ENCODE data around the gene CGN. TPM values are rescaled to one million over a fixed set of nuclear protein-coding genes. Genes with fewer than 3 reads are reported as not detected.
"Not testable (repeated sequence)": the region's sequence is repeated elsewhere in the genome, so short reads cannot be mapped to it uniquely, and the experiment has no call there.

Gene CGN
- total and polyA plus RNA-seq, 2 donors (not counting 1 experiment from before 2014, with no cell fraction given) = 0.22 to 0.81 TPM

DNA sequence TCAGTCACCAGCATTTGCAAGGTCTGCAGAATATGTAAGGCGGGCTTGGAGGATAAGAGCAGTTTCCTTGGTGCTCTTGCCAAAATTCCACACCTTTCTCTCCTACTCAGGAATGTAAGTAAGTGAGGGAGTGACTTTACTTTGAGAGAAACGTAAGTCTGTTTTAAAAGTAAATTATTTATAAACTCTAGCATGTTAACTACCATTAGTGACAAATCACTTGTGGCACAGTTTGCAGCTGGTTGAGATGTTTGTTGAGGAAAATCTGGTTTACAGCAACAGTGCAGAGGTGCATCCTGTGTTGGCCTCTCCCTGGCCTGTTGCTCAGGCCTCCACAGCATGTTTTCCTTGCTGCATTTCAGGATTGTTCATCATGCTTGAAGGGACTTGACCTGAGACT, 8.5 kb downstream of the CGN start:
- ChIA-PET POLR2A (interaction anchor here (0.6 kb wide), 1 partner anchor 60 kb away, joined by 3 read pairs; the partner anchor contains the start of gene POGZ), CTCF (interaction anchor here (0.6 to 0.7 kb wide), 2 partner anchors 77 to 161 kb away, joined by 3 to 5 read pairs; no protein-coding TSS in a partner anchor)
- ATAC-seq (ENCODE audit: low read depth) = no peak
- no peaks in the 10 kb centered on the region for H3K36me3 ChIP-seq (replicated peaks in 1 of 2; ENCODE audit: control extremely low read depth in 1 of 2, control insufficient read depth in 1 of 2, extremely low read depth in 1 of 2, insufficient read depth in 2 of 2, low read length in 1 of 2)
- no peak overlapping the region for H3K4me3 ChIP-seq (ENCODE audit: control extremely low read depth in 1 of 5, extremely low read depth in 1 of 5, insufficient read depth in 1 of 5, low read depth in 2 of 5, low read length in 4 of 5)
- H2AFZ ChIP-seq (ENCODE audit: insufficient read depth, low read depth, low read length, poor library complexity, severe bottlenecking) = no peak overlapping the region
- no peaks in the 10 kb centered on the region for H3K4me1 ChIP-seq (ENCODE audit: control insufficient read depth in 2 of 2, insufficient read depth in 2 of 2, low read length in 2 of 2)
- H3K27ac Mint-ChIP-seq = no peak overlapping the region
- no peaks in the 10 kb centered on the region for H3K27me3 Mint-ChIP-seq
- no peak for DNase-seq
- no peaks in the 10 kb centered on the region for H3K79me2 ChIP-seq (ENCODE audit: control insufficient read depth, insufficient read depth, low read length)
- no CpG with 5 or more reads among the region's 2 CpGs for WGBS (ENCODE audit: insufficient coverage)
- no peaks in the 10 kb centered on the region for H3K4me1 Mint-ChIP-seq
- H3K27me3 ChIP-seq (replicated peaks in 1 of 4; ENCODE audit: control extremely low read depth in 1 of 4, control insufficient read depth in 3 of 4, insufficient read depth in 4 of 4, low read length in 3 of 4) = no peaks in the 10 kb centered on the region
- no peaks in the 10 kb centered on the region for H3K9me3 Mint-ChIP-seq (ENCODE audit: insufficient read depth)
- H3K9ac ChIP-seq (ENCODE audit: low read length) = no peak overlapping the region
- no peaks in the 10 kb centered on the region for H3K9me3 ChIP-seq (ENCODE audit: control extremely low read depth in 1 of 3, control insufficient read depth in 2 of 3, insufficient read depth in 1 of 3, low read length in 2 of 3)
- TF ChIP-seq, protein P1, sequence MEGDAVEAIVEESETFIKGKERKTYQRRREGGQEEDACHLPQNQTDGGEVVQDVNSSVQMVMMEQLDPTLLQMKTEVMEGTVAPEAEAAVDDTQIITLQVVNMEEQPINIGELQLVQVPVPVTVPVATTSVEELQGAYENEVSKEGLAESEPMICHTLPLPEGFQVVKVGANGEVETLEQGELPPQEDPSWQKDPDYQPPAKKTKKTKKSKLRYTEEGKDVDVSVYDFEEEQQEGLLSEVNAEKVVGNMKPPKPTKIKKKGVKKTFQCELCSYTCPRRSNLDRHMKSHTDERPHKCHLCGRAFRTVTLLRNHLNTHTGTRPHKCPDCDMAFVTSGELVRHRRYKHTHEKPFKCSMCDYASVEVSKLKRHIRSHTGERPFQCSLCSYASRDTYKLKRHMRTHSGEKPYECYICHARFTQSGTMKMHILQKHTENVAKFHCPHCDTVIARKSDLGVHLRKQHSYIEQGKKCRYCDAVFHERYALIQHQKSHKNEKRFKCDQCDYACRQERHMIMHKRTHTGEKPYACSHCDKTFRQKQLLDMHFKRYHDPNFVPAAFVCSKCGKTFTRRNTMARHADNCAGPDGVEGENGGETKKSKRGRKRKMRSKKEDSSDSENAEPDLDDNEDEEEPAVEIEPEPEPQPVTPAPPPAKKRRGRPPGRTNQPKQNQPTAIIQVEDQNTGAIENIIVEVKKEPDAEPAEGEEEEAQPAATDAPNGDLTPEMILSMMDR (IDR thresholded peaks at IDR 0.05) = no peak
- no peak for TF ChIP-seq EZH2 (IDR thresholded peaks at IDR 0.05; ENCODE audit: borderline replicate concordance, insufficient read depth, low read depth, low read length, poor library complexity, severe bottlenecking)
- H3K27ac ChIP-seq (ENCODE audit: low read length in 2 of 2) = no peak overlapping the region
- no peaks in the 10 kb centered on the region for H4K20me1 ChIP-seq (ENCODE audit: control insufficient read depth, insufficient read depth, low read length, poor library complexity, severe bottlenecking)
- no peak overlapping the region for H3K4me2 ChIP-seq (replicated peaks; ENCODE audit: low read depth, low read length, poor library complexity, severe bottlenecking)
- H3K4me3 Mint-ChIP-seq = no peak overlapping the region
- intact Hi-C loops (cut with micrococcal nuclease) = no loop called here

DNA sequence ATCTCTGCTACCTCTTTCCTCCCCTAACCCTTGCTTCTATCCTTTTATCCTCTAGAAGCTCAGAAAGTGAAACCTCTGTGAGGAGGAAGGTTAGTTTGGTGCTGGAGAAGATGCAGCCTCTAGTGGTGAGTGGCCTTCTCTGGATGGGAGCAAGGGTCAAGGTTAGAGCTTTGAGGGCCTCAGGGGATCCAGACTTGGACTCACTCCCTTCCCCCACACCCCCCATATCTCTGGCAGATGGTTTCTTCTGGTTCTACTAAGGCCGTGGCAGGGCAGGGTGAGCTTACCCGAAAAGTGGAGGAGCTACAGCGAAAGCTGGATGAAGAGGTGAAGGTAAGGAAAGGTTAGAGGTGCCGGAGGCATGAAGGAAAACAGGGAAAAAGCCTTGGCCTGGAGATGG, 9.2 kb downstream of the CGN start:
- no peaks in the 10 kb centered on the region for H3K4me1 Mint-ChIP-seq
- H3K4me3 Mint-ChIP-seq = no peak overlapping the region
- H3K4me2 ChIP-seq (replicated peaks; ENCODE audit: low read depth, low read length, poor library complexity, severe bottlenecking) = no peak overlapping the region
- no peak overlapping the region for H2AFZ ChIP-seq (ENCODE audit: insufficient read depth, low read depth, low read length, poor library complexity, severe bottlenecking)
- no peak overlapping the region for H3K9ac ChIP-seq (ENCODE audit: low read length)
- DNase-seq (no peak), ATAC-seq (ENCODE audit: low read depth) (no peak)
- ChIA-PET POLR2A (interaction anchor here (0.6 kb wide), 1 partner anchor 61 kb away, joined by 3 read pairs; the partner anchor contains the start of gene POGZ), CTCF (interaction anchor here (0.6 to 1.0 kb wide), 4 partner anchors 9 to 160 kb away, joined by 3 to 5 read pairs (median 3); partner anchors contain the start of gene CGN)
- no peaks in the 10 kb centered on the region for H3K79me2 ChIP-seq (ENCODE audit: control insufficient read depth, insufficient read depth, low read length)
- H3K36me3 ChIP-seq (replicated peaks in 1 of 2; ENCODE audit: control extremely low read depth in 1 of 2, control insufficient read depth in 1 of 2, extremely low read depth in 1 of 2, insufficient read depth in 2 of 2, low read length in 1 of 2) = no peaks in the 10 kb centered on the region
- no peaks in the 10 kb centered on the region for H3K9me3 ChIP-seq (ENCODE audit: control extremely low read depth in 1 of 3, control insufficient read depth in 2 of 3, insufficient read depth in 1 of 3, low read length in 2 of 3)
- no peaks in the 10 kb centered on the region for H3K4me1 ChIP-seq (ENCODE audit: control insufficient read depth in 2 of 2, insufficient read depth in 2 of 2, low read length in 2 of 2)
- no peaks in the 10 kb centered on the region for H3K27me3 Mint-ChIP-seq
- no peak for TF ChIP-seq EZH2 (IDR thresholded peaks at IDR 0.05; ENCODE audit: borderline replicate concordance, insufficient read depth, low read depth, low read length, poor library complexity, severe bottlenecking)
- TF ChIP-seq, protein P1 (IDR thresholded peaks at IDR 0.05) = no peak
- no peak overlapping the region for H3K27ac Mint-ChIP-seq
- no peak overlapping the region for H3K27ac ChIP-seq (ENCODE audit: low read length in 2 of 2)
- H3K9me3 Mint-ChIP-seq (ENCODE audit: insufficient read depth) = no peaks in the 10 kb centered on the region
- no peaks in the 10 kb centered on the region for H4K20me1 ChIP-seq (ENCODE audit: control insufficient read depth, insufficient read depth, low read length, poor library complexity, severe bottlenecking)
- 100% methylated on average over 4 of the region's 4 CpGs for WGBS (ENCODE audit: insufficient coverage)
- H3K4me3 ChIP-seq (ENCODE audit: control extremely low read depth in 1 of 5, extremely low read depth in 1 of 5, insufficient read depth in 1 of 5, low read depth in 2 of 5, low read length in 4 of 5) = no peak overlapping the region
- no peaks in the 10 kb centered on the region for H3K27me3 ChIP-seq (replicated peaks in 1 of 4; ENCODE audit: control extremely low read depth in 1 of 4, control insufficient read depth in 3 of 4, insufficient read depth in 4 of 4, low read length in 3 of 4)
- intact Hi-C loops (cut with micrococcal nuclease) = no loop called here

- H2AFZ ChIP-seq (ENCODE audit: insufficient read depth, low read depth, low read length, poor library complexity, severe bottlenecking); H3K4me1 Mint-ChIP-seq; H3K4me3 Mint-ChIP-seq; H3K9ac ChIP-seq (ENCODE audit: low read length); ATAC-seq (ENCODE audit: low read depth); H4K20me1 ChIP-seq (ENCODE audit: control insufficient read depth, insufficient read depth, low read length, poor library complexity, severe bottlenecking); H3K27ac ChIP-seq (ENCODE audit: low read length in 2 of 2); H3K4me1 ChIP-seq (ENCODE audit: control insufficient read depth in 2 of 2, insufficient read depth in 2 of 2, low read length in 2 of 2); H3K27ac Mint-ChIP-seq; H3K9me3 ChIP-seq (ENCODE audit: control extremely low read depth in 1 of 3, control insufficient read depth in 2 of 3, insufficient read depth in 1 of 3, low read length in 2 of 3); H3K4me2 ChIP-seq (replicated peaks; ENCODE audit: low read depth, low read length, poor library complexity, severe bottlenecking); H3K27me3 Mint-ChIP-seq; H3K27me3 ChIP-seq (replicated peaks in 1 of 4; ENCODE audit: control extremely low read depth in 1 of 4, control insufficient read depth in 3 of 4, insufficient read depth in 4 of 4, low read length in 3 of 4); DNase-seq; H3K4me3 ChIP-seq (ENCODE audit: control extremely low read depth in 1 of 5, extremely low read depth in 1 of 5, insufficient read depth in 1 of 5, low read depth in 2 of 5, low read length in 4 of 5); H3K79me2 ChIP-seq (ENCODE audit: control insufficient read depth, insufficient read depth, low read length); intact Hi-C loops (cut with micrococcal nuclease); H3K36me3 ChIP-seq (replicated peaks in 1 of 2; ENCODE audit: control extremely low read depth in 1 of 2, control insufficient read depth in 1 of 2, extremely low read depth in 1 of 2, insufficient read depth in 2 of 2, low read length in 1 of 2); H3K9me3 Mint-ChIP-seq (ENCODE audit: insufficient read depth): not testable (repeated sequence)
- CTCF ChIA-PET = interaction anchor here (0.6 kb wide), 1 partner anchor 124 kb away, joined by 3 read pairs; no protein-coding TSS in a partner anchor
- no CpG with 5 or more reads among the region's 7 CpGs for WGBS (ENCODE audit: insufficient coverage)
- POLR2A ChIA-PET = interaction anchor here (0.7 kb wide), 1 partner anchor 330 kb away, joined by 3 read pairs; no protein-coding TSS in a partner anchor
Observed at GRCh38 chr1:151522427-151522826, 11.2 kb downstream of the CGN start.
